Fibroblast of lung (primary cell): ENCODE results near the gene FSIP1.

ENCODE experiments used
- CTCF ChIP-seq, 2 donors: IDR thresholded peaks in 1 of 2; conservative IDR thresholded peaks in 1 of 2; 1 replicate in 1 of 2; 2 replicates in 1 of 2; pipeline ENCODE4 v1.5.1; 2011 to 2012; ENCODE audit warnings: low read length in 2 of 2, control low read depth in 1 of 2, inconsistent platforms in 1 of 2, low read depth in 1 of 2, mild to moderate bottlenecking in 1 of 2
- EZH2 ChIP-seq: IDR thresholded peaks from 2 replicates; pipeline ENCODE4 v1.5.1; 2012; ENCODE audit warnings: low read length, control low read depth, mild to moderate bottlenecking; ENCODE audit errors: missing control alignments

- TF ChIP-seq CTCF (conservative IDR thresholded peaks at IDR 0.05 in 1 of 2, IDR thresholded peaks at IDR 0.05 in 1 of 2; ENCODE audit: low read depth in 1 of 2, low read length in 2 of 2) (no peak), EZH2 (no peak)
These were observed 136.7 kb downstream of the FSIP1 start for GRCh38 chr15:39645976-39646257.
